HFFc6 (cell line): Measurements from ENCODE around the gene CTNNA3. TPM values are rescaled to one million over a fixed set of nuclear protein-coding genes. Genes with fewer than 3 reads are reported as not detected.
"Not testable (repeated sequence)": the region's sequence is repeated elsewhere in the genome, so short reads cannot be mapped to it uniquely, and the experiment has no call there.

ENCODE experiments used
- DNase-seq: peaks from one replicate; pipeline ENCODE4 v3.0.0-alpha.2; 2018
- H3K27ac Mint-ChIP-seq: 2 replicates; pipeline ENCODE4 v1.8.0; 2020; ENCODE audit warnings: mild to moderate bottlenecking, mixed read lengths
- H3K27me3 Mint-ChIP-seq: 2 replicates; pipeline ENCODE4 v1.8.0; 2021; ENCODE audit warnings: mild to moderate bottlenecking, moderate library complexity, mixed read lengths; ENCODE audit not compliant: insufficient read depth
- H3K36me3 Mint-ChIP-seq: 2 replicates; pipeline ENCODE4 v1.8.0; 2021; ENCODE audit warnings: low read depth, mixed read lengths
- H3K4me1 Mint-ChIP-seq: 2 replicates; pipeline ENCODE4 v1.8.0; 2020; ENCODE audit warnings: low read depth, mixed read lengths
- H3K4me3 Mint-ChIP-seq: 2 replicates; pipeline ENCODE4 v1.8.0; 2020; ENCODE audit warnings: mild to moderate bottlenecking, moderate library complexity, mixed read lengths
- H3K9me3 Mint-ChIP-seq: 2 replicates; pipeline ENCODE4 v1.8.0; 2020; ENCODE audit warnings: mild to moderate bottlenecking, mixed read lengths
- CTCF ChIP-seq: fragments of 200-600 bp; sonication (generic); IDR thresholded peaks from 2 replicates; pipeline ENCODE4 v1.5.0; 2021; ENCODE audit warnings: antibody characterized with exemption, mild to moderate bottlenecking
- total RNA-seq, 6 experiments: library from RNA; stranded (reverse); fragmentation: NEBNext Ultra II Directional; extraction: Animal tissue kit (Norgen Biotek cat#: 25700); gene quantifications; 2 replicates in 1 of 6; 3 replicates in 5 of 6; pipeline ENCODE4 v1.2.3, GENCODE V29; 2021

CTNNA3 gene
- total RNA-seq, 6 experiments from 2014 or later, result not detected

GRCh38 chr10:66336791-66337190 lies 1359.2 kb downstream of the CTNNA3 start:
- Mint-ChIP-seq H3K27ac (no peak overlapping the region), H3K4me3 (no peak overlapping the region), H3K36me3 (no peaks in the 10 kb centered on the region), H3K9me3 (peaks cover 38% of the 10 kb centered on the region), H3K4me1 (no peaks in the 10 kb centered on the region), H3K27me3 (no peaks in the 10 kb centered on the region; the same call in 1 of the 2 replicates)
- no peak for DNase-seq
- TF ChIP-seq CTCF, result no peak

- H3K9me3 Mint-ChIP-seq, result peaks cover 38% of the 10 kb centered on the region
- DNase-seq, H3K27ac Mint-ChIP-seq, H3K4me3 Mint-ChIP-seq, H3K27me3 Mint-ChIP-seq, H3K36me3 Mint-ChIP-seq, H3K4me1 Mint-ChIP-seq: not testable (repeated sequence)
Observed at GRCh38 chr10:66335753-66336152, 1360.2 kb downstream of the CTNNA3 start.

GRCh38 chr10:66329147-66329546 lies 1366.8 kb downstream of the CTNNA3 start:
- TF ChIP-seq CTCF, result no peak
- no peak for DNase-seq
- Mint-ChIP-seq H3K27ac (no peak overlapping the region), H3K27me3 (no peaks in the 10 kb centered on the region), H3K4me3 (no peak overlapping the region), H3K4me1 (no peaks in the 10 kb centered on the region), H3K36me3 (no peaks in the 10 kb centered on the region), H3K9me3 (peaks cover 40% of the 10 kb centered on the region)

- DNase-seq, result no peak
- Mint-ChIP-seq H3K27me3 (no peaks in the 10 kb centered on the region; the same call in 1 of the 2 replicates), H3K4me1 (no peaks in the 10 kb centered on the region), H3K36me3 (no peaks in the 10 kb centered on the region), H3K27ac (no peak overlapping the region), H3K4me3 (no peak overlapping the region), H3K9me3 (peaks cover 46% of the 10 kb centered on the region)
- no peak for TF ChIP-seq CTCF
Observed at GRCh38 chr10:66326876-66327275, 1369.1 kb downstream of the CTNNA3 start.

GRCh38 chr10:66322777-66323176 lies 1373.2 kb downstream of the CTNNA3 start:
- Mint-ChIP-seq H3K27me3 (no peaks in the 10 kb centered on the region; the same call in 1 of the 2 replicates), H3K36me3 (no peaks in the 10 kb centered on the region), H3K9me3 (peaks cover 51% of the 10 kb centered on the region), H3K4me3 (no peak overlapping the region), H3K4me1 (no peaks in the 10 kb centered on the region), H3K27ac (no peak overlapping the region)
- no peak for TF ChIP-seq CTCF
- no peak for DNase-seq

GRCh38 chr10:66321723-66322665 lies 1374.0 kb downstream of the CTNNA3 start:
- Mint-ChIP-seq H3K9me3 (peaks cover 51% of the 10 kb centered on the region), H3K27ac (no peak overlapping the region)

More at GRCh38 chr10:66321723-66322665, 1374.0 kb downstream of the CTNNA3 start:
- no peak for DNase-seq
- no peak overlapping the region for H3K4me3 Mint-ChIP-seq
- H3K4me1 Mint-ChIP-seq, result no peaks in the 10 kb centered on the region
- TF ChIP-seq CTCF, result no peak
- no peaks in the 10 kb centered on the region for H3K36me3 Mint-ChIP-seq
- no peaks in the 10 kb centered on the region; the same call in 1 of the 2 replicates for H3K27me3 Mint-ChIP-seq
